Dendritic cell treated with granulocyte-macrophage colony-stimulating factor and Interleukin-4, amounts not matched to agents 40 ng/mL and 50 ng/mL, for 4 days (primary cell): ENCODE data around the gene DCHS2.

ENCODE experiments used
- H3K27ac Mint-ChIP-seq: one replicate; pipeline ENCODE4 v1.8.0; 2022; ENCODE audit warnings: mild to moderate bottlenecking, mixed read lengths
- H3K27me3 Mint-ChIP-seq: one replicate; pipeline ENCODE4 v1.8.0; 2022; ENCODE audit warnings: mild to moderate bottlenecking, mixed read lengths
- H3K36me3 Mint-ChIP-seq: one replicate; pipeline ENCODE4 v1.8.0; 2022; ENCODE audit warnings: low read depth, mixed read lengths
- H3K4me1 Mint-ChIP-seq: one replicate; pipeline ENCODE4 v1.8.0; 2022; ENCODE audit warnings: low read depth, mixed read lengths
- H3K4me3 Mint-ChIP-seq: one replicate; pipeline ENCODE4 v1.8.0; 2022; ENCODE audit warnings: mild to moderate bottlenecking, moderate library complexity, mixed read lengths
- H3K9me3 Mint-ChIP-seq: one replicate; pipeline ENCODE4 v1.8.0; 2022; ENCODE audit warnings: mixed read lengths
- intact Hi-C: fragments of 100-400 bp; cut with micrococcal nuclease; formaldehyde crosslinking; loops from one replicate; pipeline ENCODE4 v1.15.0; 2022

The DCHS2 gene, protein sequence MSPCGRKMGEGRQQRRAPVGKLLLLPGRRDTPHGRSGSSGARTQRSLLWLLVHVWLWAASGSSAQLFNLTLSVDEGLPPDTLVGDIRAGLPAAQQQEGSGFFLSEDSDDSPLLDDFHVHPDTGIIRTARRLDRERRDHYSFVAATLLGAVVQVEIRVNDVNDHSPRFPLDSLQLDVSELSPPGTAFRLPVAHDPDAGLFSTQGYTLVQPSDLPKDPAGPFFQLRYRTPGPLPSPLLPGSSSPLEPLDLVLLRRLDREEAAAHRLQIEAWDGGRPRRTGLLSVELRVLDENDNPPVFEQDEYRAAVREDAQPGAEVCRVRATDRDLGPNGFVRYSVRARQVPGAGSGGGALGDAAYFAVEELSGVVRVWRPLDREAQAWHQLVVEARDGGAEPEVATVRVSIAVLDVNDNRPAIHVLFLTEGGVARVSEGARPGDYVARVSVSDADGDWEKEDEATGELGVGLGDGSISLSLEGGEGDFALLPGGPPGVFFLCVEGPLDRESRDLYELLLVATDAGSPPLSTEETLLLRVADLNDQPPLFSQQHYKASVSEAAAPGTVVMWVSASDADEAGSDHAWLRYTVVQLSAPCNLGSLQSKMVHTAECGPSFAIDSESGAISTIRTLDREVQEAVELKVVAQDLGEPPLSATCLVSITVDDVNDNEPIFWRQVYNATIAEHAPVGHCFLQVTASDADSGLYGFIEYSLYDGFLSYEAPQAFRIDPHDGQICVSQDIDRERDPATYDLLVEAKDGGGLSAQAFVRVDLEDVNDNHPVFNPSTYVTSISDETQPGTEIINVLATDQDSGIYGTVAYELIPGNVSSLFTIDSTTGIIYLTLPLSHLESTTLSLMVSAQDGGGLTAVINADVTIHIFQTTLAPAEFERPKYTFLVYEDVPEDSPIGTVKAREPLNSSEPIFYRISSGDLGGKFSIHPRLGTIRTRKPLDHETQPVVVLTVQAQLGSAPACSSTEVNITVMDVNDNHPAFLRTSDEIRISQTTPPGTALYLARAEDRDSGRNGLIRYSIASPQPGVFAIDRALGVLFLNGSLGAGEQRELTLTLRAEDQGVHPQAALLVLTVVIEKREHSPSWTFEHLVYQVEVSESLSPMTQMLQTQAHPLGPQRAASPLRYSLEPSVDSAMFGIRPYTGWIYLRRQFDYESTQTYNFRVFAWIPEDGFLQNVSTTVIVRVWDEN (N-terminal part only)

DNA sequence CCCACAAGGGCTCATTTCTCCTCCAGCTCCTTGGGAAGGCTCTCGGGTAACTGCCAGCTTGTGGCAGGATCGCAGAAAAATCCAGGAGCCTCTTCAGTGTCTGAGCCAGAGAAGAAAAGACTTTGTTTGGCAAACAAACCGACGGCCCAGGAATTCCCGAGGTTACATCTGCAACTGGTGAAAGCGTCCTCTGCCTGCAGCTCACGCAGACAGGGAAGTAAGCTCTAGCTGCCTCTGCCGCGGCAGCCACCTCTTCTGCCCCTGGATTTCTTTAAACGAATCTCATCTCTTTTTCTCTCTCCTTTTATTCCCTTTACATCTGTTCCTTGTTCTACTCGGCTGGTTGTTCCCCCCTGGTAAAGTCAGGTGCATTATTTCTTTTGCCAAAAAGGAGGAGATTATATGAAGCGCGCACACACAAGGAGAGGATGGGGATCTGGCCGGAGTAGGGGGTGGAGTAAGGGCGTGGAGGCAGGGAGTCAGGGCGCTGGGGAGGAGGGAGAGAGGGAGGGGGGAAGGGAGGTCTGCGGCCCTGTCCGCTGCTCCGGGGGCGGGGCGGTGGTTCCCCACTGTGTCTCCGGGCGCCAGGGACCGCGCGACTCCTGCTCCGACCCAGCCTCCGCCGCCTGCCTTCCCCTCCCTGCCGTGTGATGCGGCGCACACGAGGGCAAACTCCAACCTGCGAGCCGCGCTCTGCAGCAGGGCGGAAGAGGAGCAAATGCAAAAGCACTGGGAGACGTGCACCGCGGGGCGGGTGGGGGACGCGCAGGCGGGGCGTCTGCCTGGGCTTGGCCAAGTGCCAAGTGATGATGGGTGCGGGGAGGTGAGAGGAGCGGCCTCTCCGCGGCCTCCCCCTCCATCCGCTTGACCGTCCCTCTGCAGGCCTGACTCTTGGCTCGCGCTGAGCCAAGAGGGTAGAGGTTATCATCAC, at the start of gene DCHS2:
TSS of gene DCHS2 (minus strand) at position 459 of the 931 bp plus-strand sequence. CDS start at position 15, 444 bp downstream.
- Mint-ChIP-seq H3K27ac (no peak within 1 kb of the TSS), H3K4me1 (peaks cover 29% of the 10 kb centered on the region), H3K27me3 (peaks cover 70% of the 10 kb centered on the region), H3K4me3 (peak within 1 kb of the TSS; percentile 42), H3K9me3 (no peaks in the 10 kb centered on the region), H3K36me3 (no peaks in the 10 kb centered on the region)
- intact Hi-C loops = no loop called here

DNA sequence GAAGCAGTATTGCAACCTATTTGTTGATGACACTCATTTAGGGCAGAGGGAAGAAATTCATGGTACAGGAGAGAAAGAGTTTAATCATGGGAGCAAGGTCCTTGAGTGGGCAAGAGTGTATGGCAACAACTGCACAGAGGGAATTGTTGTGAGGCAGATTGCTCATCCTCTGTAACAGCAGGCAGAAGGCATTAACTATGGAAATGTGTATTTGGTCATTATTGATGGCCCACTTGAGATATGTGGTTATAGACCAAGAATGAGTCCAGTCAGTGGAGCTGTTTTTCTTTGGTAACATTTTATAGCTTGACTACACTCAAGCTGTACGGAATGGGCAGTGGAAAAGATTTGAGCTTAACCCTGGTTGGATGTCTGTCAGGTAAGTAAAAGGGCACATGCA, 42.7 kb upstream of the DCHS2 start:
- no peaks in the 10 kb centered on the region for H3K27me3 Mint-ChIP-seq
- no peak overlapping the region for H3K27ac Mint-ChIP-seq
- peaks cover 5% of the 10 kb centered on the region for H3K4me1 Mint-ChIP-seq
- H3K9me3 Mint-ChIP-seq = no peaks in the 10 kb centered on the region
- no peak overlapping the region for H3K4me3 Mint-ChIP-seq
- peaks cover 19% of the 10 kb centered on the region for H3K36me3 Mint-ChIP-seq
- intact Hi-C loops = no loop called here

- Mint-ChIP-seq H3K36me3 (no peaks in the 10 kb centered on the region), H3K9me3 (no peaks in the 10 kb centered on the region), H3K4me1 (peaks cover 6% of the 10 kb centered on the region), H3K27me3 (peaks cover 2% of the 10 kb centered on the region), H3K4me3 (no peak overlapping the region), H3K27ac (no peak overlapping the region)
- intact Hi-C loops = no loop called here
These were observed 38.3 kb upstream of the DCHS2 start for GRCh38 chr4:154529728-154530519.

- H3K27ac Mint-ChIP-seq = no peak overlapping the region
- peaks cover 2% of the 10 kb centered on the region for H3K27me3 Mint-ChIP-seq
- intact Hi-C loops = no loop called here
- no peaks in the 10 kb centered on the region for H3K9me3 Mint-ChIP-seq
- H3K4me1 Mint-ChIP-seq = peaks cover 6% of the 10 kb centered on the region
- H3K36me3 Mint-ChIP-seq = no peaks in the 10 kb centered on the region
- H3K4me3 Mint-ChIP-seq = no peak overlapping the region
These were observed 37.3 kb upstream of the DCHS2 start for GRCh38 chr4:154528869-154529268.

DNA sequence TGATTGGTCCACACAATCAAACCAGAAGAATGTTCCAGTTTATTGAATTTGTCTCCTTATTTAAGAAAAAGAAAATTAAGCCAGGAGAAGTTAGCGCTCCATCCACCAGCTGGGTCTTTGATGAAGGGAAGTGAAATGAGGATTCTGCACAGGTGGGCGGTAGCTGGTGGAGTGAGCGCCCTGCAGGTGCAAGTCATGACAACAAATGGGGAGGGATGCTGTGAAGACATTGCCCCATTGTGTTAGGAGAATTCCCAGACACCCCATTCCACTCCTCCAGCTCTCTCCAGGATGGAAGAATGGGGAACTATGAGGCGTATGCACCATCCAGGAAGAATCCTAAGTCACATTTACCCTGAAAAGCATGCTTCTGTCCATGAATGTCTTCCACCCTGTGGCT, 35.7 kb upstream of the DCHS2 start:
- intact Hi-C loops = no loop called here
- H3K27me3 Mint-ChIP-seq = peaks cover 2% of the 10 kb centered on the region
- no peak overlapping the region for H3K4me3 Mint-ChIP-seq
- H3K9me3 Mint-ChIP-seq = no peaks in the 10 kb centered on the region
- H3K4me1 Mint-ChIP-seq = peaks cover 6% of the 10 kb centered on the region
- no peak overlapping the region for H3K27ac Mint-ChIP-seq
- no peaks in the 10 kb centered on the region for H3K36me3 Mint-ChIP-seq

GRCh38 chr4:154526151-154526550, 34.6 kb upstream of the DCHS2 start:
- Mint-ChIP-seq H3K36me3 (no peaks in the 10 kb centered on the region), H3K27ac (no peak overlapping the region), H3K4me3 (no peak overlapping the region), H3K9me3 (no peaks in the 10 kb centered on the region), H3K27me3 (peaks cover 2% of the 10 kb centered on the region), H3K4me1 (peaks cover 6% of the 10 kb centered on the region)
- intact Hi-C loops = no loop called here

GRCh38 chr4:154521607-154522006, 30.0 kb upstream of the DCHS2 start:
- H3K4me1 Mint-ChIP-seq = peaks cover 2% of the 10 kb centered on the region
- H3K4me3 Mint-ChIP-seq = no peak overlapping the region
- no peak overlapping the region for H3K27ac Mint-ChIP-seq
- H3K36me3 Mint-ChIP-seq = no peaks in the 10 kb centered on the region
- H3K9me3 Mint-ChIP-seq = no peaks in the 10 kb centered on the region
- intact Hi-C loops = no loop called here
- peaks cover 12% of the 10 kb centered on the region for H3K27me3 Mint-ChIP-seq

GRCh38 chr4:154519214-154519613, 27.6 kb upstream of the DCHS2 start:
- Mint-ChIP-seq H3K9me3 (no peaks in the 10 kb centered on the region), H3K4me1 (no peaks in the 10 kb centered on the region), H3K36me3 (no peaks in the 10 kb centered on the region), H3K27ac (no peak overlapping the region), H3K27me3 (peaks cover 14% of the 10 kb centered on the region), H3K4me3 (no peak overlapping the region)
- intact Hi-C loops = no loop called here

- no peak overlapping the region for H3K4me3 Mint-ChIP-seq
- H3K27me3 Mint-ChIP-seq = peaks cover 20% of the 10 kb centered on the region
- no peaks in the 10 kb centered on the region for H3K4me1 Mint-ChIP-seq
- H3K9me3 Mint-ChIP-seq = no peaks in the 10 kb centered on the region
- no peaks in the 10 kb centered on the region for H3K36me3 Mint-ChIP-seq
- no peak overlapping the region for H3K27ac Mint-ChIP-seq
- intact Hi-C loops = no loop called here
These were observed 26.0 kb upstream of the DCHS2 start for GRCh38 chr4:154517591-154517990.

DNA sequence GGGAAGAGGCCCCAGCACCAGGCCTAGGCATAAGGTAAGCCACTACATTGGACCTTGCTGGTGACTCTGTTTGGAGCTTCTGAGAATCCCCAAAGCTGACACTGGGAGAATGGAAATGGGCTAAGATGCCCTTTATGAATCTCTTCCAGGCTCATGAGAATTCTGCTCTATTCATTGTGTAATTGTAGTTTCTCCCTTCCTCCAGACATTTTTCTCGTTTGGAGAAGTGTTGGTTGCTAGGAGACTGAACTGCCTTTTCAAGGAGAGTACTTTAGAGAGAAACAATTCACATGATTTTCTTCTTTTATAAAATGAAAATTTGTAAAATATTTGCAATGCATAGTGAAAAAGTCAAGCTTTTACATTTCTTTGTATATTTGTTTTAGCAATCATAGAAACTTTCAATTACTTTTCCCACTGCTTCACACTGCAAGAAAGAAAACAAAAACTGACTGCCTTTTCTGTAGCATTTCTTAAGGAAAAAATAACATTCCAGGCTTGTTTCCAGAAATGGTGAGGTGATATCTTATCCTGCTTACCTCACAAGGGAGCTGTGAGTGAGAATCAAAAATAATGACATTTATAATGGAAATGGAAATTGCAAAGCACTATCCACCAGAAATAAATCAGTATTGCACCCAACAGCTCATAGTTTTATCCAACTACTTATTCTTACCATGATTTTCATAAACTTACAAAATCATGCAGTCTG, 24.9 kb upstream of the DCHS2 start:
- intact Hi-C loops = no loop called here
- Mint-ChIP-seq H3K4me1 (no peaks in the 10 kb centered on the region), H3K4me3 (no peak overlapping the region), H3K27me3 (peaks cover 22% of the 10 kb centered on the region), H3K36me3 (no peaks in the 10 kb centered on the region), H3K27ac (no peak overlapping the region), H3K9me3 (no peaks in the 10 kb centered on the region)

GRCh38 chr4:154511981-154512380, 20.4 kb upstream of the DCHS2 start:
- Mint-ChIP-seq H3K4me3 (no peak overlapping the region), H3K9me3 (no peaks in the 10 kb centered on the region), H3K4me1 (no peaks in the 10 kb centered on the region), H3K27ac (no peak overlapping the region), H3K27me3 (peaks cover 14% of the 10 kb centered on the region), H3K36me3 (no peaks in the 10 kb centered on the region)
- intact Hi-C loops = no loop called here

GRCh38 chr4:154511548-154511947, 19.9 kb upstream of the DCHS2 start:
- no peak overlapping the region for H3K27ac Mint-ChIP-seq
- H3K4me3 Mint-ChIP-seq = no peak overlapping the region
- H3K4me1 Mint-ChIP-seq = no peaks in the 10 kb centered on the region
- H3K27me3 Mint-ChIP-seq = peaks cover 14% of the 10 kb centered on the region
- no peaks in the 10 kb centered on the region for H3K9me3 Mint-ChIP-seq
- H3K36me3 Mint-ChIP-seq = no peaks in the 10 kb centered on the region
- intact Hi-C loops = no loop called here
